LoVo (cell line): Measurements from ENCODE around the gene GMDS.

Experiments used
- DNase-seq: peaks from one replicate; pipeline ENCODE4 v3.0.0-alpha.2; 2016; ENCODE audit warnings: low spot score

Gene GMDS

DNA sequence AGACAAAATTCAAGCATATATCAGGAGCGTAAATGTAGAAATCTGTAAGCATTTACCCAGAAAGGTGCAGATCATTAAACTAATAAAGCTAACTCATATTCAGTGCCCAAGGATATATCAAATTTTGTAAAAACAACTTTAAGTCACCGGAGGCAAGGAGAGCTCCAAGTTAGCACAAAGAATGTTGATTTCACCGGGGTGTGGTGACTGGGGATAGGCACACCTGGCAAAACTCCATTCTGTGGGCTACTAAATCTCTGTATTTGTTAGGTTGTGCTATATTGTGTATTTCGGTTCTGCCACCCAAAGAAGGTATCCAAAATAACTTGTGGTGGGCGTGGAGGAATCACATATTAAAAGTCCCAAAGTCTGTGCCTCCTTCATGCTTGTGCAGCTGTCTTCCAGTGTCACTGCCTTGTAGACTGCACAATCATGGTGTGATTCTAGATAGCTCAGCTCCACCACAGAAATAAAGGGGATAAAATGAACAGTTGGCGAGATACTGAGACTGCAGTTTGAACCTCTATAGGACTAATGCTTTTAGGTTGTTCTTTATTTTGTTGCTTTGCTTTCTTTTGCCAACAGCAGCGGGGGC is 111.6 kb downstream of the GMDS start:
- DNase-seq = no peak

DNA sequence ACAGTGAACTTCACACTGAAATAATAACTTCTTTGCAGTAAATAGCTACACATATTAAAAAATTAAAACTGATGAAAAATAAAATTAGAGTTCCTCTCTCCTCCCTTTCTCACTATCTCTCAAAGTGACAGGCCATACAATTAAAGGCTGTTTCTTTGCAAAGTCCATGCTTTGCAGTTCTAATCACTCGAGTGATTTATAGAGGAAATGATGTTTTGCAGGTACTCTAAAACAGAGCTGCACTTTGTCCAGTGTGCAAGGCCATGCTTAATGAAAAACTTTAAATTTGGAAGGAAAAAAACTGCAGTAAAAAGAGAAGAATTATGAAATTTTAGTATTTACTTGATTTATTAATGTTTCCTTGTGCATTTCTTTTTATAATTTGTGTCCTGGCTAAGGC is 112.5 kb downstream of the GMDS start:
- DNase-seq = no peak

DNA sequence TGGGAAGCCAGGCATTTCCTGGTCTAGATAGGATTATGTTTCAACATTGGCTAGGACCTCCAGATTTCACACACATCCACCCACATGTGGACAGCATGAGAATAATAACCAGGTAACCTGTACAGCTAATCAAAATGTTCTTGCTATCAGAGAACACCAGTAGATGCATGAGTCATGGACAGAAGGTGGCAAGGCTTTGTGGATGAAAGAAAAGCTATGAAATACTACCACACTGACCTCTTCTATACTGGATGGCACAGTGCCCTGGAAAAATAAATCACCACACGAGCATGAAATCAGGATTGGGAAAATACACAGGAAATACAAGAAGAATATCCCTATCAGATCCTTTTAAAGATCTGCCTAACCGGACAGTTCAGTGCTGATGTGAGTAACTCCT is 113.0 kb downstream of the GMDS start:
- DNase-seq = no peak

DNA sequence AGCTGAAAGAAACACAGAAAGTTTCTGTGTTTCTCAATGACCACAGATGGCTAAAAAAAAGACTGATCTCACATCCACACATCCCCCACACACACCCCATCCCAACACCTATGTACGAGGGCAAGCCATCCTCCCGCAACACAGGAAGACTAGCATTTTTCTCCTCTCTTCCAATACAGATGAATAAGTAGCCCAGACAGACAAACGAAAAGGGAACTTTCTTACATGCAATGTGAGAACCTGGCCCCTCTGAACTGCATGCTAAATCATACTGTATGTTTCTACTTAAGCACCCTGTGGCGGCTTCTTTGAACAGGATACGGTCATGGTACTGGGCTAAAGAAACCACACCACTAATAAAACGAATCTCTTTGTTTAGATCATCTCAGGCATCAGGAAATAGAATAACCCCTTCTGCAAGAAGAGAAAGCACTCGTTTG is 116.2 kb downstream of the GMDS start:
- DNase-seq = no peak

DNA sequence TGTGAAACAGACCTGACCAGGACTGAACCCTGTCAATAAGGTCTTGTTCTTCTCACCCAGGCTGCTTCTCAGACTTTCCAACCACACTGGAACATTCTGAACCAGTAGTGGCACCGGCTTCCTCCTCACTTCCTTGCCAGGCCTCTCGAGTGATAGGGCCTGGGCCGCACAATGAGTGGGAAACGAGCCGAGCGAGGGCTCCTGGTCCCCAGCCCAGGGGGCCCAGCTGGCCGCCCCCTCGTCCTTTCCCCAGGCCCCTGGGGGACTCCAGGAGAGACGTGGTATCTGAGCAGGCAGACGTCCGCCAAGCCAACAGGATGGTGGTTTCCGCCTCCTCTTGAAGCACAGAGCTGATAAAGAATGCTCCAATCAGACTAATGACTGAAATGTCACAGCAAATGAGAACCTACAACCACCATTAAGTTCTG is 117.9 kb downstream of the GMDS start:
- no peak for DNase-seq

DNA sequence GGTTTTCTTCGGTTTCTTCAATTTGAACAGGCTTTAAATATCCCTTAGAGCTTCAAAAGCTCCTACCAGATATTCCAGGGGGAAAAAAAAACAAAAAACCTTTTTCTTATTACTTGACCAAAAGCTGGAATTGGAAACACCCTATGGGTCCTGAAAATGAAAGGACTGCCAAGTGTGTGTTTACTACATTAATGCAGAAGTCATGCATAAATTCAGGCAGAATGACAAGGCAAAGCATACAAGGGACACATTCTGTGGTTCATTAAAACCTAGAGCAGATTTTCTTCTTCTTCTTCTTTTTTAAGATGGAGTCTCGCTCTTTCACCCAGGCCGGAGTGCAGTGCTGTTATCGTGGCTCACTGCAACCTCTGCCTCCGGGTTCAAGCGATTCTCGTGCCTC is 119.1 kb downstream of the GMDS start:
- DNase-seq = no peak

DNA sequence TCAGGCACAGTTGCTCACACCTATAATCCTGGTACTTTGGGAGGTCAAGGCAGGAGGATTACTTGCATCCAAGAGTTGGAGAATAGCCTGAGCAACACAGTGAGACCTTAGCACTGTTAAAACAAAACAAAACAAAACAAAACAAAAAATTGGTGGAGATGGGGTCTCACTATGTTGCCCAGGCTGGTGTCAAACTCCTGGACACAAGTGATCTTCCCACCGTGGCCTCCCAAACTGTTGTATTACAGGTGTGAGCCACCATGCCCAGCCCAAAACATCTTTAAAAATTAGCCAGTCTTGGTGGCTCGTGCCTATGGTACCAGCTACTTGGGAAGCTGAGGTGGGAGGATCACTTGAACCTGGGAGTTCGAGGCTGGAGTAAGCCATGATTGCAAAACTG is 120.2 kb downstream of the GMDS start:
- DNase-seq = no peak

DNA sequence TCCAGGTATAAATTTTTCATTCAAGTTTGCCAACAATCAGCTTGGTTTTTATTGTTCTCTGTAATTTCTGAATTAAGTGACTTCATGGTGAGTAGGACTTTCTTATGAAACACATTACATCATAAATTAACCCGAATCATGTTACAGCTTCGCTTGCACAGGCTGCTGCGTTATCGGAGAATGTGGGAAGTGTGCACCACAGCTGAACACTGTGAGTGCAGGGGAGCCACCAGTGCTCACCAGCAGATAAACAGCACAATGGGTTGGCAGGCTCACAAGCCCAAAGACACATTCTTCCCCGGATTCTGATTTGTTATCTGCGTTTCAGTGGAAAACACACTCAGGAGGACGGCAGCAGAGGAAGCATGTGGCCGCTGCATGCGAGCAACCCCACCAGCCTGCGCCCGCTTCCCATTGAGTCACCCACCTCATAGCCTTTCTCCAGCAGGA is 121.1 kb downstream of the GMDS start:
- DNase-seq = no peak

DNA sequence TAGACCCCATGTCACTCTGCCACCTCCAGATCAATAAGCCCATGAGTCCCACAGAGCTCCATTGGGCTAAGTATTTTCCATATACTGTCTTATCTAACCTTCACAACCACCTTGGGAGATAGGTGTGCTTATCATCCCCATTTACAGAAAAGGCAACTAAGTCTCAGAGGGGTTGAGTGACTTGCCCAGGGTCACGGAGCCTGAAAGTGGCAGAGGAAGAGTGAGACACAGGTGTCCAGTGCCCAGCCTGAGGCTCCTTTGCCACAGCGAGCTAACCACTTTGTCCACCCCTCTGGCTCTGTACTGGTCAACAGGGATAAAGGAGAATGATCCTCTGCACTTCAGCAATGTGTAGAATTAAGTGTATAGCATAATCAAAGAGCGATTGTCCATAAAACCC is 124.5 kb downstream of the GMDS start:
- no peak for DNase-seq

DNA sequence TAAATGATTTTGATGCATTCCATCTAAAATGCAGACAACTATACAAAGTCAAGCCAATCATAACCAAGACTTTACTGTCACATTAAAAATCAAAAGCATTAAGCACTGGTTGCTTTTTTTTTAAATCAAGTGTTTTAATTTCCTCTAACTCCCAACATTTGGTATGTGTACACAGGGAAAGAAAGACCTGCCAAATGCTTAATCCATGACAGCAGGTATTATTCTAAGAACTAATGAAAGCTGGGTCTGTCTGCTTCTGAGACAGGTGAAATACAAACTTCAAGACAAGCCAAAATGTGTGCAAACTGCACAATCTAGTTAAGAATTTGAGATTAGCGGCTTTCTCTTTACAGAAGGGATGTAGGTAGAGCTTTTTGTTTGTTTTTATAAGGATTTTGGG is 126.1 kb downstream of the GMDS start:
- no peak for DNase-seq

DNA sequence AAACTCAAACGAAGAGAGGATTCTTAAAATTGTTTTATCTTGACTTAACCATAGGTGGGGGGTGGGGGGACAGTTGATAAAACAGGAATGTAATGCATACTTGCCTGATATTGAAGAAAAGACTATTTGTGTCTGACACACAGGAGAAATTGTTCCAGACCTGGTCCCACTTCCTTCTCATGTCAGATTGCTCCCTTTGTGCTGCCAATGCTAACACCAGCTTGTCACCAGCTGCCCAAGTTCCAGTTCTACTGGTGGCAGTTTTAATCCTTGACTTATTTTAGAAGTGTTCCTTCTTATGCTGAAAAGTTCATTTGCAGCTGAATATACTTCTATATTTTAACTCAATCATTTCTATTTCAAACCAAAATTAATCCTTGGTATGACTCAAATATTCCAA is 127.3 kb downstream of the GMDS start:
- DNase-seq = no peak

DNA sequence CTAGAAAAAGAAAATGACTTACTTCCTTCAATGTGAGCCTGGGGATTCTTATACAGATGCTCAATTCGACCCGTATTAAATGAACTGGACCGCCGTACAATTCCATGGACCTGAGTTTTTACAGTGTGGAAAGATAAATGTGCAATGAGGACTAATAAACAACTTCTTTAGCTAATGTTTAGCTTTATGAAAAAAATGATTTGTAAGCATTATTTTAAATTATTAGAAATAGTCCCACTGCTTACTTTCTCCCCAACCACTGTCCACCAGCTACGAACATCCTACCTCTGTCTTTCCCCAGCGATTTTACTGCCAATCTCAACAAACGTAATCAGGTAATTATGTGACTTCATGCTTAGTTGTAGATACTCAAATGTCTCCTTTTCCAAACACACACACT is 128.0 kb downstream of the GMDS start:
- no peak for DNase-seq

DNA sequence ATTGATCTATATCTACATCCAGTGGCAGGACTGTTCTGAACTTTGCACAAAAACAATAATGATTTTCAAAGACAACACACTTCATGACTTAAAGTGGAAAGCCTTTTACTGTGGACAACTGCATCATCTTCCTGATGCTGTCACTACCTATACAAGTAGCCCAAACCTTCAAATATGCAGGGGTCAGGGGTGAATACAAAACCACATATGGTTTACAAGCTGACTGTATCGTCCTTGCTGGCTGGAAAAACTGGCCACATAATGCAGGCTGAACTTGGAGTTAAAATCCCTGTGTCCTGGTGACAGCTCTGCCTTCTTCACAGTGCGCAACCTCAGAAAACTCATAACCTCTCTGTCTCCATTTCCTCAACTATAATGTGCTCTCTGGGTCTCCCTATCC is 128.9 kb downstream of the GMDS start:
- DNase-seq = no peak

DNA sequence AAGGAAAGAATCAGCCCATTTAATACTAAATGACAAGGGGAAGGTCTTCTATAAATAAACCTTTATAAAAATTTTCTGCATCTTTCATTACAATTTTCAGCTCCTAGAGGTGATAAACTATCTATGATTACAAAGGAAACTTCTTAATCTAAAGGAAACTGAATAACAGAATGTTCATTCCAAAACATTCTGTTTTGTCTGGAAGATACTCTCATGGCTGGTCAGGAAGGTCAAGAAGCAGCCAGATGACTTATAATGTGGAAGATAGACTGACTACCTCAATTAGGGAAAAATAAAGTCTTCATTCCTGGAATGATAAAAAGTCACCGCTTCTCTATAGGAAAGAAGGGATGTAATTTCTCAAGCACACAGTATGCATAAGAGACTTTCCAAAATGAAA is 131.3 kb downstream of the GMDS start:
- no peak for DNase-seq

DNA sequence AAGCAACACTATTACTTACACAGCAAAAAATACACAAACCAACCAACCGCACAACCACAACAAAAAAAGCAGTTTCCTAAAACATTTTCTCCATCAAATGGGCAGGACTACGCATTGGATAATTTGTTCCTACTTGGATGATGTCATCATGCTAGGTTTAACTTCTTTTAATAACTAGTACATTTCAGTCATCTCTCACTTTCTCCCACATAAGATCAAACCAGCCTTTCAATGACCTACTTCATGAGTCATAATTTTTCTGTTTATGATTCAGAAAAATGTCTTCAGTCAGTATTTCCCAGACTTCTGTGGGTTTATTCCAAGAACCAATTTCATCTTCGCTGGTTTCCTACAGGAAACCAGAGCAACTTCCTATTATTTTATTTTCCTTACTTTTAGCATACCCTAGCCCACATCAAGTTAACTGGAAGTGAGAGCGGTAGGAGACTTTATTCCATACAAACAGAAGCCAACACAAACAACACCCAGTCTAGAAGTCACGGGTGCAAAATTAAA is 134.2 kb downstream of the GMDS start:
- DNase-seq = peak; percentile 12

DNA sequence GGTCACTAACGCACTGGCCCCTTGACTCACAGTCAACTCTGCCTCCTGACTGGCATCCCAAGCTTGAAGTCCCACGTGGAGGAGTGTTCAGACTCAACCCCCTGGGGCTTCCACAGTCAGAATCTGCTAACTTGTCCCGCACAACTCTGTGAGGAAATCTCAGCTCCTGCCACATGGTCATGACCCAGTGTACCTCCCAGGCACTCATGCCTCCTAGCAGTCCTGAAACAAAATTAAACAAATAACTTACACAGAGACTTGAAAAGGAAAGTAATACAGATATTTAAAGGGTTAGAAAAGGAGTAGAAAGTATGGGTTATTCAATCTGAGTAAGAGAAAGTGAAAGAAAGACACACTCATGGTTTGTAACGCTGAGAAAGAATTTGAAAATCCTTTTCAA is 134.9 kb downstream of the GMDS start:
- DNase-seq = no peak

DNA sequence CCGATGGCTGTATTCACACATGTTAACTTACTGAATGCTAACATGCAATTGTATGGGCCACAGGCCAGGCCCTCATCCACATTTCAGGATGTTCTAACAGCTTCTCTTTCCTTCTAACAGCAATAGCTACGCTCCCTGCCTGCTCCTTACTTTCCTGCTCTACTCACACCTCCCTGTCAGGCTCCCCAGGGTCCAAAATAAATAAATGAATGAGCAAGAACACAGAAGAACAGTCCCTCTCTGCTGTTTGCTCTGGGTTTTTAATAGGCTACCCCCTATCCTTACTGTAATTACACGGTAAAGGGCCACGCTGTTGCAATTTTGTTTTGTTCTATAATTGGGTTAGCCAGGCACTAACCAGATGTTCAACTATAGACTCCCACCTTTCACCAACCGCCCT is 135.6 kb downstream of the GMDS start:
- no peak for DNase-seq

DNA sequence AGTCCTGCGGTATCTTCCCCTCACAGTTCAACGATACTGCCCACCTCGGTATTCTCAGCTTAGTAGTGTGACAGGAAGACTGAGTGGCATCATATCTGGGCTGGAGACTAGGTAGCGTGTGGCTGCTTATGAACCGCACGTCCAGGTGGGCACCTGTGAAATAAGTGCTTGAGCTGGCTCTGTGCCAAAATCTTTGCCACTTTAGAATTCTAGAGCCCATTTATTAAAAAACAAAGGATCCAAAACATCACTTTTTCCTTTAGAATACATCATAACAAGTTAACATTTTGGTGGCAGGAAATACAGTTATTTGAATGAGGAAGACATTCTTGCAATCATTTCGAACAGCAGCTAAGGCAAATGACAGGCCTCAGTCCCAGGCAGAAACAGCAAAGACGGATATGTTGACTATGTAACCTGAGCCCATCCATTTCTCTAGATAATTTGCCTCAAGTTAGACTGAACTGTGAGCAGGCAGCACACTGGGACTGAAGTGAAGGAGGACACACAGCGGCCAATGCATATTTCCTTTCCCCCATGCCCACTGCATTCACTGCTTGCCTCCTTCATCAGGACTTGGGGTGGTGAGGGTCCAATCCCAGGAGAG is 136.6 kb downstream of the GMDS start:
- no peak for DNase-seq

DNA sequence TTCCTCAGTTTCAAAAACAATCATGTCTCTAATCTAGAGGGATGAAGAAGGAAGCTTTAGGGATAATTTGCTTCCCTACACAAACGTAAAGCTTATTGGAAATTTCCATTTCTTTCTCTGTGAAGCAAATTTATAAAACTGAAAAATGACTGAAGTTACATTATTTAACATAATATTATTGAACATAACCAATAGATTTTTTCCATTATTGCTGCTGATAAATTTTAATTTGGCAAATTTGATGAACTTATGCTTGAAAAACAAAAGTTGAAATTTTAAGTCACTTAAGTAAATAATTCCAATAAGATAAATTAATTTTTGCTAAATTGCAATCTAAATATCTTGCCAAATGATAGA is 140.9 kb downstream of the GMDS start:
- DNase-seq = no peak

DNA sequence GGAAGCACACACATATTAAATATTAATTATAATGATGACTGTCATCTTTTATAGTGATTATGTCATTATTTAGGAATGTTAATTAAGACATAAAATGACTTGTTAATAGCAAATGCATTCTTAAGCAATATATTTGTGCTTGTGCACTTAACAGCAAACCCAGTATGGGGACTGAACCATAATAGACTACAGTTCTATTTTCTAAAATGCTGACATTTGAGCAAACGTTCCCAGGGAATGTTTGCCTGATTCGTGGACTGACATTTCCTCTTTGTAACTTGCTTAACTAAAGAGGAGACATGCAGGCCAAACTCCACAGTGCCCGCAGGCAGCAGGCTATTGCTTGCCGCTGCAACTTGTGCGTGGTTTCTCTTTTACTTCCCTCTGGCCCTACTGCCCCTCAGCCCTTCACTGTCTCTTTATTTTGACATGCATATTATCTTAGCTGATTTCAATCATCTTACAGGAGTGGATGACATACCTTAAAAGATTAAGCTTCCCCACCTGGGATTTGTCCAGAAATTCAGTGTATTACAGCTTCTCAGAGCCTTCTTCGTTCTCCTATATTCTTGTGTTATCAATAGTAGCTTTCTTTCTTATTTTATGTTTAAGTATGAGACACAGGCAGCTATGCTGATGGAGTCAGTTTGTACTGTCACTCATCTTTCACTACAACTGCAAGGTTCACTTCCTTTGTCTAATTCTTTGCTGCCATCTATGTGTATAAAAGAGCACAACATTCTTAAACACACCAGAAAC is 141.5 kb downstream of the GMDS start:
- peak; percentile 60 for DNase-seq

DNA sequence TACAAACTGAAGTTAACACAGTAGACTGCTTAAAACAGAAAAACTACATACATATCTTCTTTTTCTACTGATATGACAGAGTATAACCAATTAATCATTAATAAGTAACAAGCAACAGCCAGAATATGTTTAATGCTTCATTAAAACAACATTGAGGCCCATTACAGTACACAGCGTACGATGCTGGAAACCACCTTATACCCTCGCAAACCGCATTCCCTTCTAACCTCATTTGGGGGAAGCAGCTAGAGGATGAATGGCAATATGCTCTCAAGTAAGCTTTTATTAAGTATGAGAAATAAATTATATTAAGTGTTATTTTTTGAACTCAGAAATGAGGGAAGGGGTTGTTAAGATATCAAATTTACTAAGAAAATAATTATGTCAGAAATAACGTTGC is 142.4 kb downstream of the GMDS start:
- no peak for DNase-seq

DNA sequence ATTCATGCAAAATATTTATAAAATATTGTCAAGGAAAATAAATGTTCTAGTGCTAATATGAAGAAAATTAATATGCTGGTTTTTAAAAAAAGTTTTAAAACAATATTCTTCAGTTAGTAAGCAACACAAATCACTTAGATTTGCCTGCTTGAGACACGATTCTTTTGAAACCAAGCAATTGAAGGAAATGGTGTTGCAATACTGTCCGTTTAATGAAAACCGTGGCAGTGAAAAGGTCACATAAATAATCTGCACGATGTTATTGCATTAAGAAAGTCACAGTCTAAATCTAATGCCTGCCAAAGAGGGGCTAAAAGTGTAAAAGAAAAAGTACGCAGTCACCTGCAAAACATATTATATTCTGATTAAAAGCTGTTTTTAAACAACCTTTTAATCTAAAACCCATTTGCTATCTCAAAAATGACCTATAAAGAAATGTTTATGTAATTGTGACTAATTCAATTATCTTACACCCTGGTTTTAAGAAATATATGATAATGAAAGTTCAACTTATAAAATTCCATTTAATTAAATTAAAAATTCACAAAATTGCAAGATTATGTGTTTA is 143.0 kb downstream of the GMDS start:
- DNase-seq = no peak

DNA sequence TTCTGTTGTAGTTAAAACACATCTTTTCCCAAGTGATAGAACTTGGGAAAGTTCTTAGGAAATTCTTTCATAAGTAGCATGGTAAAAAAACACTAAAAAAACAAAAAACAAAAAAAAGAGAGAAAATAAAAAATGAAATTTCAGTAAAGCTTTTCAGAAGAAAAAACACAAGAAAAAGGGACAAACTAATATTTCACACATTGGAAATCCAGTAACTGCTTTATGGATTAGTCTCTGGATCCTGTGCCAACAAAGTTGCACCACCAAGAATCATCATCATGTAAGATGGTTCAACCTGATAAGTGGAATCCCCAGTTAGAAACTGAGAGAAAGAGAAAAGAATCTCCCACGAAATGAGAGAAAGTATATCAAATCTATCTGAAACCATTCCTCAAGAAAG is 144.2 kb downstream of the GMDS start:
- DNase-seq = no peak
